ENCODE measurements around the gene DXO.
"Not testable (repeated sequence)": the region's sequence is repeated elsewhere in the genome, so short reads cannot be mapped to it uniquely, and the experiment has no call there.

DXO gene

GRCh38 chr6:31971993-31972708 is at the start of gene DXO:
DXO (minus strand) TSS chr6:31972138; CDS start chr6:31971675, 463 bp downstream.
- peak; percentile 99 for DNase-seq (ENCODE audit: low spot score)

- not testable (repeated sequence) for DNase-seq (ENCODE audit: low spot score)
Observed at GRCh38 chr6:32014547-32014946, 42.6 kb upstream of the DXO start, which contains the start of gene C4B. C4B (plus strand) TSS chr6:32014795; CDS start chr6:32014846, 51 bp downstream.

GRCh38 chr6:32013738-32014137 is 41.8 kb upstream of the DXO start:
- DNase-seq (ENCODE audit: low spot score) = not testable (repeated sequence)

GRCh38 chr6:32012941-32013617 is 41.1 kb upstream of the DXO start:
- not testable (repeated sequence) for DNase-seq (ENCODE audit: low spot score)

- not testable (repeated sequence) for DNase-seq (ENCODE audit: low spot score)
Observed at GRCh38 chr6:32010856-32011530, 39.1 kb upstream of the DXO start.

- not testable (repeated sequence) for DNase-seq (ENCODE audit: low spot score)
Observed at GRCh38 chr6:32009537-32009936, 37.6 kb upstream of the DXO start.

GRCh38 chr6:32008616-32009015 is 36.7 kb upstream of the DXO start:
- not testable (repeated sequence) for DNase-seq (ENCODE audit: low spot score)

GRCh38 chr6:32008037-32008436 is 36.1 kb upstream of the DXO start:
- DNase-seq (ENCODE audit: low spot score) = not testable (repeated sequence)

- DNase-seq (ENCODE audit: low spot score) = not testable (repeated sequence)
Observed at GRCh38 chr6:32007086-32007485, 35.1 kb upstream of the DXO start.

- DNase-seq (ENCODE audit: low spot score) = not testable (repeated sequence)
Observed at GRCh38 chr6:32005991-32006529, 34.1 kb upstream of the DXO start.

- DNase-seq (ENCODE audit: low spot score) = not testable (repeated sequence)
Observed at GRCh38 chr6:32005538-32005880, 33.6 kb upstream of the DXO start.

- not testable (repeated sequence) for DNase-seq (ENCODE audit: low spot score)
Observed at GRCh38 chr6:32004864-32005537, 33.1 kb upstream of the DXO start.

GRCh38 chr6:32004393-32004792 is 32.5 kb upstream of the DXO start:
- not testable (repeated sequence) for DNase-seq (ENCODE audit: low spot score)

- not testable (repeated sequence) for DNase-seq (ENCODE audit: low spot score)
Observed at GRCh38 chr6:32003301-32003700, 31.4 kb upstream of the DXO start.

- DNase-seq (ENCODE audit: low spot score) = not testable (repeated sequence)
Observed at GRCh38 chr6:32002546-32003268, 30.8 kb upstream of the DXO start.

- DNase-seq (ENCODE audit: low spot score) = not testable (repeated sequence)
Observed at GRCh38 chr6:31996385-31996784, 24.4 kb upstream of the DXO start.

- DNase-seq (ENCODE audit: low spot score) = not testable (repeated sequence)
Observed at GRCh38 chr6:31994421-31994820, 22.5 kb upstream of the DXO start.

- not testable (repeated sequence) for DNase-seq (ENCODE audit: low spot score)
Observed at GRCh38 chr6:31989363-31989762, 17.4 kb upstream of the DXO start.

GRCh38 chr6:31981744-31982143 is 9.8 kb upstream of the DXO start, which contains the start of gene C4A:
C4A (plus strand) TSS chr6:31982057; CDS start chr6:31982108, 51 bp downstream.
- DNase-seq (ENCODE audit: low spot score) = not testable (repeated sequence)

- DNase-seq (ENCODE audit: low spot score) = not testable (repeated sequence)
Observed at GRCh38 chr6:31980998-31981397, 9.1 kb upstream of the DXO start.
